NCI-H1105 treated with DMSO at 0.1 percent for 48 hours (cell line): ENCODE measurements around the gene PKM.
"Not testable (repeated sequence)": the region's sequence is repeated elsewhere in the genome, so short reads cannot be mapped to it uniquely, and the experiment has no call there.

Experiments
- DNase-seq: peaks from one replicate; lab custom pipeline; 2025; lab: John Stamatoyannopoulos, UW

Gene PKM

GRCh38 chr15:72231066-72231832 is at the start of gene PKM:
PKM (minus strand) TSS chr15:72231190; CDS start chr15:72219097, 12,093 bp downstream.
- DNase-seq = peak; percentile 99

- DNase-seq = no peak
These were observed 49.8 kb upstream of the PKM start for GRCh38 chr15:72280751-72281150.

- no peak for DNase-seq
These were observed 47.7 kb upstream of the PKM start for GRCh38 chr15:72278737-72279136.

- no peak for DNase-seq
These were observed 45.3 kb upstream of the PKM start for GRCh38 chr15:72276326-72276700.

- DNase-seq = not testable (repeated sequence)
These were observed 44.8 kb upstream of the PKM start for GRCh38 chr15:72275635-72276325.

GRCh38 chr15:72272997-72273352 is 42.0 kb upstream of the PKM start:
- DNase-seq = no peak

GRCh38 chr15:72272213-72272996 is 41.4 kb upstream of the PKM start, which contains the start of gene PARP6:
PARP6 (minus strand) TSS chr15:72272554; CDS start chr15:72267477, 5,077 bp downstream.
- peak; percentile 99 for DNase-seq

GRCh38 chr15:72271895-72272212 is 40.9 kb upstream of the PKM start:
- DNase-seq = no peak

- no peak for DNase-seq
These were observed 40.2 kb upstream of the PKM start for GRCh38 chr15:72271221-72271620.

GRCh38 chr15:72269739-72270138 is 38.7 kb upstream of the PKM start:
- no peak for DNase-seq

GRCh38 chr15:72265031-72265430 is 34.0 kb upstream of the PKM start:
- no peak for DNase-seq

- no peak for DNase-seq
These were observed 21.8 kb upstream of the PKM start for GRCh38 chr15:72252663-72253299.

- no peak for DNase-seq
These were observed 18.3 kb upstream of the PKM start for GRCh38 chr15:72249142-72249810.

GRCh38 chr15:72248514-72248913 is 17.5 kb upstream of the PKM start:
- no peak for DNase-seq

- no peak for DNase-seq
These were observed 11.9 kb upstream of the PKM start for GRCh38 chr15:72242775-72243370.

- no peak for DNase-seq
These were observed 8.7 kb upstream of the PKM start for GRCh38 chr15:72239652-72240051.

GRCh38 chr15:72238586-72238985 is 7.6 kb upstream of the PKM start:
- DNase-seq = no peak

GRCh38 chr15:72237853-72238224 is 6.8 kb upstream of the PKM start:
- DNase-seq = no peak

GRCh38 chr15:72237029-72237852 is 6.3 kb upstream of the PKM start:
- no peak for DNase-seq

- DNase-seq = no peak
These were observed 5.5 kb upstream of the PKM start for GRCh38 chr15:72236381-72237003.
